Islet precursor cell (in vitro differentiated cells): Measurements from ENCODE around the gene BIRC5.

Experiments
- DNase-seq: peaks from one replicate; pipeline ENCODE4 v3.0.0-alpha.2; 2018

BIRC5 gene

DNA sequence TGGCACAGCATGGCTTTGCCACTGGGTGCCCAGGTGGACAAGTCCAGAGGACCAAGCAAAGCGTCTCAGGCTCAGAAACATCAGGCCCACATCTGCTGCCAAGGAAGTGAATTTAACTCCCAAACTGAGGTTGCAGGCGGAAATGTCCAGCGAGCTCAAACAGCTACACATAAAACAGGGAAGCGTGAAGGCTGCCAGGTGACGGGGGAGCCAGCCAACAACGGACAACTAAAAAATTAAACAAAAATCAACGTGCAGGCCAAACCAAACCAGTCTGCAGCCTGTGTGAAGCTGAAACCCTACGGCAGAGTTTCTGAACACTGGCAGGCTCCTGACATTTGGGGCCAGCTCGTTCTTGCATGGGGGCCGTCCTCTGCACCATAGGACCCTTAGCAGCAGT, 29.7 kb upstream of the BIRC5 start:
- no peak for DNase-seq

DNA sequence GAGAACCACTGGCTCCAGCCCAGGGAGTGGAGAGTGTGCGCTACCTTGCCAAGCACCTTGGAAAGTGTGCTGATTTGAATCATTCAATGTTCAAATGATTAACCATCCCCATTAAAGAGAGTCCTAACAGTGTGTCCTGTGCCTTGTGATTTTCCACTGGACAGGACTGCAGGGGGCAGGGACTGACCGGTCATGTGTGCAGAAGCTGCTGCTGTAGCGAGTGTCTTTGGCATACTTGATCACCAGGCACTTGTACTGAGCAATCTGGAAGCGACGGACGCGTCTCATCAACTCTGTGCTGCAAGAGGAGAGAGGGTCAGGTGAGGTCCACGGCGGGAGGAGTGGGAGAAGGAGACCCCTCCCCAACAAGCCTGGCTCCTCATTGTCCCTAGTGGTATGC, 29.2 kb upstream of the BIRC5 start:
- no peak for DNase-seq

DNA sequence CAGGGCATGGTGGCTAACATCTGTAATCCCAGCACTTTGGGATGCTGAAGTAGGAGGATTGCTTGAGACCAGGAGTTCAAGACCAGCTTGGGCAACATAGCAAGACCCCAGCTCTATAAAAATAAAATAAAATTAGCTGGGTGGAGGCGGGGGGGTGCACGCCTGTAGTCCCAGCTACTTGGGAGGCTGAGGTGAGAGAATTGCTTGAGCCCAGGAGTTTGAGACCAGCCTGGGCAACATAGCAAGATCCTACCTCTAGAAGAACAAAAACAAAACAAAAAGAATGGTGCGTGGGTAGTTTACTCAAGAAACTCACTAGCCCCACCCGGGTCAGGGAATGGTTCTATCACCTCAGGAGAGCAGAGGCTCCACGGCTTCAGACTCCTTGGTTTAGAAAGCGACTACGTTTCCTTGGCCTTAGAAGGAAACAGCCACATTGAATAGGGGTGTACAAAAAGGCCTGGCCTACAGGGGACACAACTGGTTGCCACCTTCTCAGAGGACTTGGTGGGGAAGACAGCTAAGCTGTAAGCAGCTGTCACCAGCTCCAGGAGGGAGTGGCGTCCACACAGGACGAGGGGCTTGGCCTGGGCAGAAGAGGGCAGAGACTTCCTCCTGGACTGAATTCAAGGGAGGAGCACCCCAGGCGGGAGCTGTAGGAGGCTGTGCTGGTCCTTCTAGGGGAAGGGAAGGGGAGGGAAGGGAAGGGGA, 27.9 kb upstream of the BIRC5 start:
- peak; percentile 84 for DNase-seq

DNA sequence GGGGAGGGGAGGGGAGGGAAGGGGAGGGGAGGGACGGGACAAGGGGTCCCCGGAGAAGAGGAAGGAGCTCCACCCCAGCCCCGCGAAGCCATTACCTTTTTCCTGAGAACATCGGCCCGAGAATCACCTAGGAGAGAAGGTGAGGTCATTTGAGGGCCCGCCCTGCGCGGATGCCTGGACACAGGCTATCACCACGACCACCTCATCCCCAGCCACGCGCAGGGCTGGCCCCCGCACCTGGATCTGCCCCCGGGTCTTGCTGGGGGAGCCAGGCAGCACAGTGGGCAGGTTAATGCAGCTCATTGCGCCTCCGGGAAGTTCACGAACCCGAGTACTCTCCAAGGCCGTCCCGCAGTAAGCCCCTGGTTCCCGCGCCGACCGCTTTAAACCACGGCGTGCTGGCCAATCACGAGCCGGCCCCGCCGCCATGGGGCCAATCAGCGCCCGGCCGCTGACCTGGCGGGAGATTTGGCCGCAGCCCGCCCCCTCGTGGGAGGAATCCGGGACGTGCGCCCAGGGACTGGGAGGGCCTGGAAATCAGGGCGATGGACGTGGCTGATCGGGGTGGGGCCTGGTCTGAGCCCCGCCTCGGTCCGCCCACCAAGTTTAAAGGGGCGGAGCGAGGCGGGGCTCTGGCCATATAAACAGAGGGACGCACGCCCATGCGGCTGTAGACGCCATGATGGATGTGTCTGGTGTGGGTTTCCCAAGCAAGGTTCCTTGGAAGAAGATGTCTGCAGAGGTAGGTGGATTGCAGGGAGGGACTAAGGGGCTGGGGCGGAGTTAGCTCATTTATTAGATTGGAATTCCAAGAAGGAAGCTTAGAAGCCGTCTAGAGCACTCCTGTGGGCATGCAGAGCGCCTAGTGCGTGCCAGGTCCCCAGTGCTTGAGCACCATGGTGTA, 27.1 kb upstream of the BIRC5 start, which contains the start of the genes AFMID and TK1:
Gene AFMID (plus strand): TSS at position 671 of the 904 bp plus-strand sequence. CDS start 9 bp downstream, at position 680.
Gene TK1 (minus strand): TSS at position 361 of the 904 bp plus-strand sequence. CDS start 58 bp downstream, at position 303.
- DNase-seq = peak; percentile 100

DNA sequence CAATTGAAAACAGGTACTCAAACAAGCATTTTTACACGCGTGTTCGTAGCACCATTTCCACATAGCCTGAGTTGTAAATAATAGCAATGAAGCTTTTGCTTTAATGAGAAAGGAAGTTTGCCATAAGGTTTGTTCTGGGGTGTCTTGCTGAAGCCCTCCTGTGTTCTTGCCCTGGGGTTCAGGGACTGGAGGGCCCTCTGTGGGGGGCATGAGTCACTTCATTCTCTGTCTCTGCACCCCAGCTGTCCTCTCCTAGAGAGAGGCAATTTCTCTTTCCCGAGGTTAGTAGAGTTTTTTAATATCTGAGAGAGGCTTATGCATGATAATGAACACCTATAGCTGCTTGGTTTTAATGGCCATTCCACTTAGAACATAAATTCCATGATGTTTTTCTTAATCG, 17.3 kb upstream of the BIRC5 start:
- DNase-seq = no peak

DNA sequence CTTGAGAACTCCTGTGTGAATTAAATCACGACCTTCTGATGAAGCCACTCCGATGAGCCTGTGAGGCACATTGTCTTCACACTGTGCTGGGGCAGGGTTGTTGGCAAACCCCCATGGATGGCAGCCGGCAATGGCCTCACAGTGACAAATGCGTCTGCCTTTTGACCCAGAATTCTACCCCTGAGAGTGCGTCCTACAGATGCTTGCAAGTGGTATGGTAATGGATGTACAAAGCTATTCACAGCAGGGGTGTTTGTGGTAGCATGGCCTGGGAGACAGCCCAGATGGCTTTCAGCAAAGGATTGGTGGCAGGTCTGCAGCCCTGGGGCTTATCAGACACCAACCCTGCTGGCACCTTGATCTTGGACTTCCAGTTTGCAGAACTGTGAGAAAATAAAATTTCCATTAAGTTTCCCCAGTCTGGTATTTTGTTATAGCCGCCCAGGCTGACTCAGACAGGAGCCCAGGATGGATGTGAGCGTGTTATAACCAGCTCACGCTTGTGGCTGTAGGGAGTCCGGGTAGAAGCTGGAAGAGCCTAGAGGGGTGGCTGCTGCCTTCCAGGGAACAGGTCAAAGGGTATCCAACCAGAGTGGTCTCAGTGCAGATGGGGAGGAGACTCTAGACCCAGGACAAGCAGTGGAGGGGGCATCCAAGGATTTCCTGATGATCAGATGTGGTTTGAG, 16.8 kb upstream of the BIRC5 start:
- peak; percentile 76 for DNase-seq

DNA sequence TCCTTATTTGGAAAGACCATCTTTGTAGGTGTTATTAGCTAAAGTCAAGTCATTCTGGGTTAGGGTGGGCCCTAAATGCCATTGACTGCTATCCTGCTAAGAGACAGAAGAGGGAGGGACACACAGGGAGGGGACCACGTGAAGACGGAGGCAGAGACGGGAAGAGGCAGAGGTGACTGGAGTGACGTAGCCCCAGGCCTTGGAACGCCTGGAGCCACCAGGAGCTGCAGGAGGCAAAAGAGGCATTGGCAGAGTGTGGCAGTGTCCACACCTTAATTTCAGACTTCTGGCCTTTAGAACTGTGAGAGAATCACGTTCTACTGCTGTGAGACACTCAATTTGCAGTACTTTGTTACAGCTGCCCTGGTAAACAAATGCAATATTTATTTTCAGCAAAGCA, 13.6 kb upstream of the BIRC5 start:
- no peak for DNase-seq

DNA sequence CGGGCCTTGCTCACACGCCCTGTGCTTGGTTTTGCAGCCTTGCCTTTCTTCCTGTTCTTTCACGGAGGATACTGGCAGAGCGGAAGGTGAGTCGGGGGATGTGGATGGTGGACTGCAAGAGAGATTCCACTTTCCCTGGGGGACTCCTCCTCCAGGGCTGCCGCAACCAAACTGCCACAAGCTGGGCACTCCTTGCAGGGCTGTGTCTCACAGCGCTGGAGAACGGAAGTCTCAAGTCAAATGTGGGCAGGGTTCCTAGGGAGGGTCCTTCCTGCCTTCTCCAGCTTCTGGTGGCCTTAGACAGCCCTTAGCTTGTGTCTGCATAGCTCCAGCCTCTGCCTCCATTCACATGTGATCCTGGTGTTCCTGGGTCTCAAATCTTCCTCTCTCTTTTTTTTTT, 11.4 kb upstream of the BIRC5 start:
- no peak for DNase-seq

DNA sequence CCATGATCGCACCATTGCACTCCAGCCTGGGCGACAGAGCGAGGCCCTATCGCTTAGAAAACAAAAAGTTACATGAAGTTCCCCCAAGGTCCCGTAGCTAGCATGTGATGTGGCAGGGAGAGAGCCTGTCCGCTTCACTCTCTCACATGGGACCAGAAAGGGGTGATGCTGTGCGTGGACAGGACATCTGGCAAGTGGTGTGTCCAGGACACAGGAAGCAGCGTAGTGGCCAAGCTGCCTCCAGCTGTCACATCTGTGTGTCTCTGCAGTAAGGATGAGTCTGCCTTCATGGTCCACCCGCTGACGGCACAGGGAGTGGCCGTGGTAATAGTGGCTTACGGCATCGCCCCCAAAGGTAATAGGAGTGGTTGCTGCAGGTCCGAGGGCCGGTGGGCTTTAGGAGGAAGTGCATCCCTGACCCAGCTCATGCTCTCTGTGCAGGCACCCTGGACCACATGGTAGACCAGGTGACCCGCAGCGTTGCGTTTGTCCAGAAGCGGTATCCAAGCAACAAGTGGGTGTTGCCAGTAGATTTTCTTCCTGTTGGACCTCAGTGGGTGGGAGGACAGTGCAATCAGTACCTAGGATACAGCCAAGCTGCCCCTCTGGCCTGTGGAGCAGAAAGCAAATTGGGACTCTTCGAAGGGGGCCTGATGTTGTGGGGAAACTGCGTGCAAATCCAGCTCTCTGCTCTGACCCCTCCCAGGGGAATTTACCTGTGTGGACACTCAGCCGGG, 9.5 kb upstream of the BIRC5 start:
- no peak for DNase-seq

DNA sequence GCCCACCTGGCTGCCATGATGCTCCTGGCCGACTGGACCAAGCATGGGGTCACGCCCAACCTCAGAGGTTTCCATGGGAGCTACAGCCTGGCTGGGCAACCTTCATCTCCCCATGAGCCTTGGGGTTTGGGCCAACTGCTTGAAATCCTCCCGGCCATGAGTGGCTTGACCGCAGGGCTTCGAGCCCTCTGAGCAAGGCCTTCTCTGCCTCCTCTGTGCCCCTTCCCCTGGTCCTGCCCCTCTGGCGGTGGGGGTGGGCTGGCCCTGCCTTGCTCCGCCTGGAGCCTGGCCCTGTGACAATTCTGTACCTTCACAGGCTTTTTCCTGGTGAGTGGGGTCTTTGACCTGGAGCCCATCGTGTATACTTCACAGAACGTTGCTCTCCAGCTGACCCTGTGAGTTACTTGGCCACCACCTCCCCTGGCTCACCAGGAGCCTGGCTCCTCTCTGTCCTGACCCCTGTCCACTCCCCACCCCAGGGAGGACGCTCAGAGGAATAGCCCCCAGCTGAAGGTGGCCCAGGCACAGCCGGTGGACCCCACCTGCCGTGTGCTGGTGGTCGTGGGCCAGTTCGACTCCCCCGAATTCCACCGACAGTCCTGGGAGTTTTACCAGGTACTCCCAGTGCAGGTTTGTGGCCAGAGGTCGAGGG, 8.8 kb upstream of the BIRC5 start:
- DNase-seq = no peak

DNA sequence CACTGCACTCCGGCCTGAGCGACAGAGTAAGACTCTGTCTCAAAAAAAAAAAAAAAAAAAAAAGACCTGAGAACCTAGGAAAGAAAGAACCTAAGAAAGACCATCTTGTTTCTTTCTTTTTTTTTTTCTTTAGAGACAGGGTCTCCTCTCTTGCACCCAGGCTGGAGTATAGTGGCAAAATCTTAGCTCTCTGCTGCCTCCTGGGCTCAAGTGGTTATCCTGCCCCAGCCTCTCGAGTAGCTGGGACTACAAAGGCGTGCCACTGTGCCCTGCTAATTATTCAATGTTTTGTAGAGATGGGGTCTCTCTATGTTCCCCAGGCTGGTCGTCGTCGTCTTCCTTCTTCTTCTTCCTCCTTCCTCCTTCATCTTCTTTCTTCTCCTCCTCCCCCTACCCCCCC, 7.8 kb upstream of the BIRC5 start:
- DNase-seq = no peak

DNA sequence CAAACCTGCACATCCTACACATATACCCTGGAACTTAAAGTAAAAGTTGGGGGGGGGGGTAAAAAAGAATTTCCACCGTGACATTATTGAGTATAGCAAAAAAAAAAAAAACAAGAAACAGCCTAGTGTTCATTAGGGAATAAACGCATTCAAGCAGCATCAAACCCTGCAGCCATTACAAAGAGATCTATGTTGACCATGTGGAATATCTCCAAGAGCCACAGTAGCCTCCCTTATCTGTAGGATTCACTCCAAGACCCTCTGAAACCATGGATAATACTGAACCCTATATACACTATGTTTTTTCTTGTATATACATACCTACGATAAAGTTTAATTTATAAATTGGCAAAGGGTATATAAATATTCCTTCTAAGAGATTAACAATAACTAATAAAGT, 5.6 kb upstream of the BIRC5 start:
- no peak for DNase-seq

DNA sequence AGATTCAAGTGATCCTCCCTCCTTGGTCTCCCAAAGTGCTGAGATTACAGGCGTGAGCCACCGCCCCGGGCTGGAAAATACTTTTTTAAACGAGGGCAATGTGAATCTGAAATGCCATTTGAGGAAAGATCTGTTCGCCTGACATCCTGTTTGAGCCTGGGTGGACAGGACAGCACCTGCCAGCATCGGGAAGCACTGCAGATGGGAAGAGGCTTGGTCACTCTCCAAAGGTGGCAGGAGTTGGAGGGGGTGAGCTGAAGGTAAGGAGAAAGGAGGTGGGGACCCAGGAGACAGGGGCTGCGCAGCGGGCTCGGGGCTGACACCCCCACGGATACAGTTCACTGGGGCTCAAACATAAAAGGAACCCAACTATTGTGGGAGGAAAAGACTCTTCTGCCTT, 3.9 kb upstream of the BIRC5 start:
- DNase-seq = no peak

DNA sequence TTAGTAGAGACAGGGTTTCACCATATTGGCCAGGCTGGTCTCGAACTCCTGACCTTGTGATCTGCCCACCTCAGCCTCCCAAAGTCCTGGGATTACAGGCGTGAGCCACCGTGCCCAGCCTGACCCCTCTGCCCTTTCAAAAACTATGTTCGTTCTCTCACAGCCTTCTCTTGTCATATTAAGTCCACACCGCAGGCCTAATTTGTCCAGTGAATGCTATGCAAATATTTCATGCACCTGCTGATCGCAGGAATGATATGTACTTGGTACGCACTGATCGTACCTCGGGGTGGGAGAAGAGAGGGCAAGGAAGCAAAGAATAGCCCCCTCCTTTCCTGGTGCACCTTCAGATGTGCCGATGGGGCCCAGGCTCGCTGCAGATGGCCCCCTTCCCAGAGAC, 3.0 kb upstream of the BIRC5 start:
- no peak for DNase-seq

DNA sequence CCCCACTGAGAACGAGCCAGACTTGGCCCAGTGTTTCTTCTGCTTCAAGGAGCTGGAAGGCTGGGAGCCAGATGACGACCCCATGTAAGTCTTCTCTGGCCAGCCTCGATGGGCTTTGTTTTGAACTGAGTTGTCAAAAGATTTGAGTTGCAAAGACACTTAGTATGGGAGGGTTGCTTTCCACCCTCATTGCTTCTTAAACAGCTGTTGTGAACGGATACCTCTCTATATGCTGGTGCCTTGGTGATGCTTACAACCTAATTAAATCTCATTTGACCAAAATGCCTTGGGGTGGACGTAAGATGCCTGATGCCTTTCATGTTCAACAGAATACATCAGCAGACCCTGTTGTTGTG, 631 bp downstream of the BIRC5 start:
- no peak for DNase-seq

DNA sequence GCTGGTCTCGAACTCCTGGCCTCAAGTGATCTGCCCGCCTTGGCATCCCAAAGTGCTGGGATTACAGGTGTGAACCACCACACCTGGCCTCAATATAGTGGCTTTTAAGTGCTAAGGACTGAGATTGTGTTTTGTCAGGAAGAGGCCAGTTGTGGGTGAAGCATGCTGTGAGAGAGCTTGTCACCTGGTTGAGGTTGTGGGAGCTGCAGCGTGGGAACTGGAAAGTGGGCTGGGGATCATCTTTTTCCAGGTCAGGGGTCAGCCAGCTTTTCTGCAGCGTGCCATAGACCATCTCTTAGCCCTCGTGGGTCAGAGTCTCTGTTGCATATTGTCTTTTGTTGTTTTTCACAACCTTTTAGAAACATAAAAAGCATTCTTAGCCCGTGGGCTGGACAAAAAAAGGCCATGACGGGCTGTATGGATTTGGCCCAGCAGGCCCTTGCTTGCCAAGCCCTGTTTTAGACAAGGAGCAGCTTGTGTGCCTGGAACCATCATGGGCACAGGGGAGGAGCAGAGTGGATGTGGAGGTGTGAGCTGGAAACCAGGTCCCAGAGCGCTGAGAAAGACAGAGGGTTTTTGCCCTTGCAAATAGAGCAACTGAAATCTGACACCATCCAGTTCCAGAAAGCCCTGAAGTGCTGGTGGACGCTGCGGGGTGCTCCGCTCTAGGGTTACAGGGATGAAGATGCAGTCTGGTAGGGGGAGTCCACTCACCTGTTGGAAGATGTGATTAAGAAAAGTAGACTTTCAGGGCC, 5.5 kb downstream of the BIRC5 start:
- no peak for DNase-seq

DNA sequence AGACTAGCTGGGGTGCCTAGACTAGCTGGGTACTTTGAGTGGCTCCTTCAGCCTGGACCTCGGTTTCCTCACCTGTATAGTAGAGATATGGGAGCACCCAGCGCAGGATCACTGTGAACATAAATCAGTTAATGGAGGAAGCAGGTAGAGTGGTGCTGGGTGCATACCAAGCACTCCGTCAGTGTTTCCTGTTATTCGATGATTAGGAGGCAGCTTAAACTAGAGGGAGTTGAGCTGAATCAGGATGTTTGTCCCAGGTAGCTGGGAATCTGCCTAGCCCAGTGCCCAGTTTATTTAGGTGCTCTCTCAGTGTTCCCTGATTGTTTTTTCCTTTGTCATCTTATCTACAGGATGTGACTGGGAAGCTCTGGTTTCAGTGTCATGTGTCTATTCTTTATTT, 9.0 kb downstream of the BIRC5 start:
- no peak for DNase-seq

DNA sequence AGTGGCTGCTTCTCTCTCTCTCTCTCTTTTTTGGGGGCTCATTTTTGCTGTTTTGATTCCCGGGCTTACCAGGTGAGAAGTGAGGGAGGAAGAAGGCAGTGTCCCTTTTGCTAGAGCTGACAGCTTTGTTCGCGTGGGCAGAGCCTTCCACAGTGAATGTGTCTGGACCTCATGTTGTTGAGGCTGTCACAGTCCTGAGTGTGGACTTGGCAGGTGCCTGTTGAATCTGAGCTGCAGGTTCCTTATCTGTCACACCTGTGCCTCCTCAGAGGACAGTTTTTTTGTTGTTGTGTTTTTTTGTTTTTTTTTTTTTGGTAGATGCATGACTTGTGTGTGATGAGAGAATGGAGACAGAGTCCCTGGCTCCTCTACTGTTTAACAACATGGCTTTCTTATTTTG, 9.7 kb downstream of the BIRC5 start:
- DNase-seq = no peak

DNA sequence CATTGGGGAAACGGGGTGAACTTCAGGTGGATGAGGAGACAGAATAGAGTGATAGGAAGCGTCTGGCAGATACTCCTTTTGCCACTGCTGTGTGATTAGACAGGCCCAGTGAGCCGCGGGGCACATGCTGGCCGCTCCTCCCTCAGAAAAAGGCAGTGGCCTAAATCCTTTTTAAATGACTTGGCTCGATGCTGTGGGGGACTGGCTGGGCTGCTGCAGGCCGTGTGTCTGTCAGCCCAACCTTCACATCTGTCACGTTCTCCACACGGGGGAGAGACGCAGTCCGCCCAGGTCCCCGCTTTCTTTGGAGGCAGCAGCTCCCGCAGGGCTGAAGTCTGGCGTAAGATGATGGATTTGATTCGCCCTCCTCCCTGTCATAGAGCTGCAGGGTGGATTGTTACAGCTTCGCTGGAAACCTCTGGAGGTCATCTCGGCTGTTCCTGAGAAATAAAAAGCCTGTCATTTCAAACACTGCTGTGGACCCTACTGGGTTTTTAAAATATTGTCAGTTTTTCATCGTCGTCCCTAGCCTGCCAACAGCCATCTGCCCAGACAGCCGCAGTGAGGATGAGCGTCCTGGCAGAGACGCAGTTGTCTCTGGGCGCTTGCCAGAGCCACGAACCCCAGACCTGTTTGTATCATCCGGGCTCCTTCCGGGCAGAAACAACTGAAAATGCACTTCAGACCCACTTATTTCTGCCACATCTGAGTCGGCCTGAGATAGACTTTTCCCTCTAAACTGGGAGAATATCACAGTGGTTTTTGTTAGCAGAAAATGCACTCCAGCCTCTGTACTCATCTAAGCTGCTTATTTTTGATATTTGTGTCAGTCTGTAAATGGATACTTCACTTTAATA, 10.4 kb downstream of the BIRC5 start:
- DNase-seq = peak; percentile 56

DNA sequence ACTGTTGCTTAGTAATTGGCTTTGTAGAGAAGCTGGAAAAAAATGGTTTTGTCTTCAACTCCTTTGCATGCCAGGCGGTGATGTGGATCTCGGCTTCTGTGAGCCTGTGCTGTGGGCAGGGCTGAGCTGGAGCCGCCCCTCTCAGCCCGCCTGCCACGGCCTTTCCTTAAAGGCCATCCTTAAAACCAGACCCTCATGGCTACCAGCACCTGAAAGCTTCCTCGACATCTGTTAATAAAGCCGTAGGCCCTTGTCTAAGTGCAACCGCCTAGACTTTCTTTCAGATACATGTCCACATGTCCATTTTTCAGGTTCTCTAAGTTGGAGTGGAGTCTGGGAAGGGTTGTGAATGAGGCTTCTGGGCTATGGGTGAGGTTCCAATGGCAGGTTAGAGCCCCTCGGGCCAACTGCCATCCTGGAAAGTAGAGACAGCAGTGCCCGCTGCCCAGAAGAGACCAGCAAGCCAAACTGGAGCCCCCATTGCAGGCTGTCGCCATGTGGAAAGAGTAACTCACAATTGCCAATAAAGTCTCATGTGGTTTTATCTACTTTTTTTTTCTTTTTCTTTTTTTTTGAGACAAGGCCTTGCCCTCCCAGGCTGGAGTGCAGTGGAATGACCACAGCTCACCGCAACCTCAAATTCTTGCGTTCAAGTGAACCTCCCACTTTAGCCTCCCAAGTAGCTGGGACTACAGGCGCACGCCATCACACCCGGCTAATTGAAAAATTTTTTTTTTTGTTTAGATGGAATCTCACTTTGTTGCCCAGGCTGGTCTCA, 11.2 kb downstream of the BIRC5 start:
- DNase-seq = no peak
